Fibroblast of lung (primary cell): ENCODE data around the gene TSPAN5. TPM values are rescaled to one million over a fixed set of nuclear protein-coding genes. Genes with fewer than 3 reads are reported as not detected.

Experiments
- DNase-seq, 2 donors: peaks; one replicate each; pipeline versions ENCODE4 v3.0.0 to v3.0.0-alpha.2; 2010; ENCODE audit warnings: low read depth in 2 of 2
- H2AFZ ChIP-seq: 2 replicates; pipeline ENCODE4 v1.5.1; 2012; ENCODE audit warnings: low read length, control low read depth, inconsistent platforms
- H3K27ac ChIP-seq: 2 replicates; pipeline ENCODE4 v1.5.1; 2011; ENCODE audit warnings: low read length, control low read depth; ENCODE audit not compliant: insufficient read depth
- H3K27me3 ChIP-seq: 2 replicates; pipeline ENCODE4 v1.5.1; 2011; ENCODE audit warnings: mild to moderate bottlenecking, low read length; ENCODE audit not compliant: control insufficient read depth, insufficient read depth
- H3K36me3 ChIP-seq: 2 replicates; pipeline ENCODE4 v1.5.1; 2011; ENCODE audit warnings: low read length; ENCODE audit not compliant: control insufficient read depth, insufficient read depth
- H3K4me1 ChIP-seq: 2 replicates; pipeline ENCODE4 v1.5.1; 2011; ENCODE audit warnings: low read length; ENCODE audit not compliant: control insufficient read depth, insufficient read depth; ENCODE audit errors: extremely low read depth
- H3K4me2 ChIP-seq: 2 replicates; pipeline ENCODE4 v1.5.1; 2011; ENCODE audit warnings: low read length, control low read depth; ENCODE audit not compliant: insufficient read depth; ENCODE audit errors: extremely low read depth
- H3K4me3 ChIP-seq, 4 experiments: fragments of 200-600 bp in 1 of 4; sonication (generic) in 1 of 4; replicated peaks in 1 of 4; 2 replicates each; pipeline ENCODE4 v1.5.1; 2011 to 2016; ENCODE audit warnings: low read length in 4 of 4, low read depth in 3 of 4, mild to moderate bottlenecking in 3 of 4, control low read depth in 2 of 4, inconsistent platforms in 1 of 4, mixed read lengths in 1 of 4; ENCODE audit not compliant: insufficient read depth in 1 of 4; ENCODE audit errors: control extremely low read depth in 1 of 4
- H3K79me2 ChIP-seq: 2 replicates; pipeline ENCODE4 v1.5.1; 2012; ENCODE audit warnings: mild to moderate bottlenecking, low read length, inconsistent platforms; ENCODE audit not compliant: control insufficient read depth, insufficient read depth
- H3K9ac ChIP-seq: 2 replicates; pipeline ENCODE4 v1.5.1; 2011; ENCODE audit warnings: mild to moderate bottlenecking, low read length, control low read depth; ENCODE audit not compliant: insufficient read depth
- H3K9me3 ChIP-seq: 2 replicates; pipeline ENCODE4 v1.5.1; 2012; ENCODE audit warnings: low read depth, low read length; ENCODE audit not compliant: control insufficient read depth, insufficient read depth
- H4K20me1 ChIP-seq: 2 replicates; pipeline ENCODE4 v1.5.1; 2011; ENCODE audit warnings: low read length; ENCODE audit not compliant: control insufficient read depth, insufficient read depth; ENCODE audit errors: extremely low read depth
- EZH2 ChIP-seq: IDR thresholded peaks from 2 replicates; pipeline ENCODE4 v1.5.1; 2012; ENCODE audit warnings: low read length, control low read depth, mild to moderate bottlenecking; ENCODE audit errors: missing control alignments
- polyA plus RNA-seq, 2 donors: library from polyadenylated mRNA; depleted of rRNA in 1 of 2; stranded (reverse) in 1 of 2; unstranded in 1 of 2; fragments of >200 nt; gene quantifications; 2 replicates each; pipeline ENCODE4 v1.2.1, GENCODE V29; 2011 to 2012; ENCODE audit warnings: missing spikeins in 1 of 2
- total RNA-seq: library from RNA; depleted of rRNA; stranded (reverse); fragments of >200 nt; gene quantifications from 2 replicates; pipeline ENCODE4 v1.2.1, GENCODE V29; 2014
- TF ChIP-seq, protein P1 (sequence below), 2 donors: IDR thresholded peaks in 1 of 2; conservative IDR thresholded peaks in 1 of 2; 1 replicate in 1 of 2; 2 replicates in 1 of 2; pipeline ENCODE4 v1.5.1; 2011 to 2012; ENCODE audit warnings: low read length in 2 of 2, control low read depth in 1 of 2, inconsistent platforms in 1 of 2, low read depth in 1 of 2, mild to moderate bottlenecking in 1 of 2

The TSPAN5 gene
- total and polyA plus RNA-seq, 2 donors (not counting 1 experiment from before 2014, with no cell fraction given): 109 to 129 TPM

DNA sequence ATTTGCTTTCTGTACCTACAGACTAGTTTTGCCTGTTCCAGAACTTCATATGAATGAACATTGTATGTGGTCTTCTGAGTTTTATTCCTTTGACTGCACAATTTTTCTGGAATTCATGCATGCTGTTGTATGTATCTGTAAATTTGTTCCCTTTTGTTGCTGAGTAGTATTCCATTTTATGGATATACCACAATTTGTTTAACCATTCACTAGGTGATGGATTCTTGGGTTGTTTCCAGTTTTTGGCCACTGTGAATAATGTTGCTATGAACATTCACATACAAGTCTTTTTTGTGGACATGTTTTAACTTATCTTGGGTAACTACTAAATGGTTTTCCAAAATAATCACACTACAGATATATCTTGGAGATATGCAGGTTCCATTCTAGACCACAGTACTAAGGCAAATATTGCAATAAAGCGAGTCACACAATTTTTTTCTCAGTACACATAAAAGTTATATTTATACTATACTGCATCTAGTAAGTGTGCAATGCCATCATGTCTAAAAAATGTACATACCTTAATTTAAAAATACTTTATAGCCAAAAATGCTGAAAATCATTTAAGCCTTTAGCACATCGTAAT is 58.7 kb downstream of the TSPAN5 start:
- H2AFZ ChIP-seq: no peak overlapping the region
- H3K4me2 ChIP-seq: no peak overlapping the region
- H3K9me3 ChIP-seq: no peaks in the 10 kb centered on the region
- no peaks in the 10 kb centered on the region for H3K27me3 ChIP-seq
- TF ChIP-seq EZH2: no peak
- TF ChIP-seq, protein P1, sequence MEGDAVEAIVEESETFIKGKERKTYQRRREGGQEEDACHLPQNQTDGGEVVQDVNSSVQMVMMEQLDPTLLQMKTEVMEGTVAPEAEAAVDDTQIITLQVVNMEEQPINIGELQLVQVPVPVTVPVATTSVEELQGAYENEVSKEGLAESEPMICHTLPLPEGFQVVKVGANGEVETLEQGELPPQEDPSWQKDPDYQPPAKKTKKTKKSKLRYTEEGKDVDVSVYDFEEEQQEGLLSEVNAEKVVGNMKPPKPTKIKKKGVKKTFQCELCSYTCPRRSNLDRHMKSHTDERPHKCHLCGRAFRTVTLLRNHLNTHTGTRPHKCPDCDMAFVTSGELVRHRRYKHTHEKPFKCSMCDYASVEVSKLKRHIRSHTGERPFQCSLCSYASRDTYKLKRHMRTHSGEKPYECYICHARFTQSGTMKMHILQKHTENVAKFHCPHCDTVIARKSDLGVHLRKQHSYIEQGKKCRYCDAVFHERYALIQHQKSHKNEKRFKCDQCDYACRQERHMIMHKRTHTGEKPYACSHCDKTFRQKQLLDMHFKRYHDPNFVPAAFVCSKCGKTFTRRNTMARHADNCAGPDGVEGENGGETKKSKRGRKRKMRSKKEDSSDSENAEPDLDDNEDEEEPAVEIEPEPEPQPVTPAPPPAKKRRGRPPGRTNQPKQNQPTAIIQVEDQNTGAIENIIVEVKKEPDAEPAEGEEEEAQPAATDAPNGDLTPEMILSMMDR (conservative IDR thresholded peaks at IDR 0.05 in 1 of 2, IDR thresholded peaks at IDR 0.05 in 1 of 2; ENCODE audit: low read depth in 1 of 2, low read length in 2 of 2): no peak
- peaks cover 2% of the 10 kb centered on the region for H3K4me1 ChIP-seq
- H4K20me1 ChIP-seq: no peaks in the 10 kb centered on the region
- no peaks in the 10 kb centered on the region for H3K36me3 ChIP-seq
- no peak for DNase-seq
- no peak overlapping the region for H3K4me3 ChIP-seq
- H3K27ac ChIP-seq: no peak overlapping the region
- peaks cover 40% of the 10 kb centered on the region for H3K79me2 ChIP-seq
- no peak overlapping the region for H3K9ac ChIP-seq

DNA sequence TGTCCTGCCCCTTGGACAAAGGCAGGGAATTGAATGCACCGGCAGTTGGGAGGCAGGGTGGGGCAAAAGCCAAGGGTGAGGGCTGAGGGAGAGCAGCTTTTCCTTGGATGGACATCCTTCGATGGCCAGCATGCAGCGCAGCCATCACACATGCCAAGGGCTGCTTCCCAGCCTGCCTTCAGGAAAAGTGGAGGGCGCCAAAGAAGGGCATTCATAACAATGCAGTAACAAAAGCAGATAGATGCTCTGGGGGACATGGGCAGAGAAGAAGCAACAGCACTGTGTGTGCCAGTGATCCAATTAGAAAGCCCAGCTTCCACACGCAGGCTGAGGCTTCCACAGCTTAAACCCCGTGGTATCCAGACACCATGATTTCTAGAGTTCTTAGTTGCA is 71.5 kb downstream of the TSPAN5 start:
- TF ChIP-seq, protein P1 (conservative IDR thresholded peaks at IDR 0.05 in 1 of 2, IDR thresholded peaks at IDR 0.05 in 1 of 2; ENCODE audit: low read depth in 1 of 2, low read length in 2 of 2): no peak
- no peak for TF ChIP-seq EZH2
- H4K20me1 ChIP-seq: no peaks in the 10 kb centered on the region
- no peaks in the 10 kb centered on the region for H3K36me3 ChIP-seq
- peaks cover 62% of the 10 kb centered on the region for H3K79me2 ChIP-seq
- no peaks in the 10 kb centered on the region for H3K4me1 ChIP-seq
- H3K9ac ChIP-seq: no peak overlapping the region
- no peak overlapping the region for H2AFZ ChIP-seq
- no peak overlapping the region for H3K27ac ChIP-seq
- H3K27me3 ChIP-seq: no peaks in the 10 kb centered on the region
- H3K4me3 ChIP-seq: no peak overlapping the region
- no peak for DNase-seq
- no peak overlapping the region for H3K4me2 ChIP-seq
- no peaks in the 10 kb centered on the region for H3K9me3 ChIP-seq

DNA sequence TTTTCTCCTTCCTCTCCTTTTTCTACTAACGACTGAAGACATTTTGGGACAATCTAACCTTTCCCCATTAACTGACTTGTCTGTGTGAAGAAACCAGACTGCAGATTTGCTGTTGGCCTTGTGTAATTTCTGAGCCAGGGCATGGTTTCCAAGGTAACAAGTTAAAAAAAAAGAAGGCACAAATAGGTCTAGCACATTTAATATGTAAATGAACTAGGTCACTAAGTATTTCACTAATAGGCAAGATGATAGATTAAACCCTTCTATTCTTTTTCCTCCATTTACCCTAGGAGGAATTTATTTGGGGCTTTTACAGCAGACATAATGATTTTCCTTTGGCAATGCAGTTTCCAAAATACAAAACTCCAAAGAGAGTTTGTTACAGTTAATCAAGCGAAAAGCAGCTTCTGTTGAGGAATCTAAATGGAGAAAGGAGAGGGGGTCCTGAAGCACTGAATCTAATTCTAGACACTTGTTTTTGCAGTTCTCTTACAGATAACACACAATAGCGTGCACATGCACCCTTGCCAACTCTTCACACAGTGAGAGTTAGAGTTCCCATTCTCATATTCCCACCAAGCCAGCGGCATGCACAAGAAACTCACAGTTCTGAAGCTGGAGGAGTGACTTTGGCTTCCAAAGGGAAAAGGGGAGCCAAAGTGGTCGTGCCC is 72.0 kb downstream of the TSPAN5 start:
- Histone ChIP-seq H4K20me1 (no peaks in the 10 kb centered on the region), H3K4me2 (no peak overlapping the region), H3K4me1 (no peaks in the 10 kb centered on the region), H3K36me3 (no peaks in the 10 kb centered on the region), H3K9ac (no peak overlapping the region), H2AFZ (no peak overlapping the region), H3K27me3 (no peaks in the 10 kb centered on the region), H3K79me2 (peaks cover 66% of the 10 kb centered on the region), H3K9me3 (no peaks in the 10 kb centered on the region), H3K27ac (no peak overlapping the region), H3K4me3 (no peak overlapping the region)
- DNase-seq: no peak
- TF ChIP-seq, protein P1 (conservative IDR thresholded peaks at IDR 0.05 in 1 of 2, IDR thresholded peaks at IDR 0.05 in 1 of 2; ENCODE audit: low read depth in 1 of 2, low read length in 2 of 2): no peak
- TF ChIP-seq EZH2: no peak
